ENCODE measurements around the gene VPS51. TPM values are rescaled to one million over a fixed set of nuclear protein-coding genes. Genes with fewer than 3 reads are reported as not detected.

VPS51 gene
- total and polyA plus RNA-seq, 2 of the 13 experiments (the other 11 are each of a cell fraction or from before 2014, with no cell fraction given) = 76.3 to 90.6 TPM

DNA sequence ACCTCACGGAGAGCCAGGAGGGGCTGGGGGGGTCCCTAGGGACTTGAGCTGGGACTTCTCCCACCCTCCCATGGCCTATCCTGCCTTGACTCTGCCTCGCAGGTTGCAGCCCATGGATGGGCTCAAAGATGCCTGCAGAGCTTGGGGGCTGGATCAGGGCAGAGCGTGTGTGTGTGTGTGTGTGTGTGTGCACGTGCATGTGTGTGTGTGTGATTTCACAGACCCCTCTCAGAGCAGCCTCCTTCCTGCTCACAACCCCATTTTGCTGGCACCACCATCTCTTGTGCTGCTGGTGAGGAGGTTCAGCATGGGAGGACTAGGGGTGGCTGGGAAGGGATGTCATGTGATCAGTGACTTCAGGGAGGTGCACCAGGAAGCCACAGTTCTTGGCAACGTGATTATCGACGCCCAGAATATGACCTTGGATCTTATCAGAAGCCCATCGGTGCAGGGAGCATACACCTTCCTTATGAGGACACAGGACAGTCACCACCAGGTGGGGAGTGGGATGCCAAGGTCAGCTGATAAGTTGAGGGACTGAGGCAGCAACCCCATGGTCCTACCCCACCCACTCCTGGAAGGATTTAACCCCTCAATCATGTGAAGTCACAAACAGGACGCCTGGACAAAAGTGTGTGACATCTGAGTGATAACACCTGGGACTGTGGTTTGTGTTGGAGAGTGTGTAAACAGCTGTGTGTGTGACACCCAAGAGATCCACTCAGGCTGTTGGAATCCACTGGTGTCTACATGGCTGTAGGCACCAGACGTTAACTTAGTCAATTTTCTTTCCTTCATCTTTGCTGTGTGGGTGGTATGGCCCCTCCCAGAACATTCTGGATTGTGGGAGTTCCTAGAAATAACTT, 35.8 kb upstream of the VPS51 start (continued):
- TF ChIP-seq, protein P1, sequence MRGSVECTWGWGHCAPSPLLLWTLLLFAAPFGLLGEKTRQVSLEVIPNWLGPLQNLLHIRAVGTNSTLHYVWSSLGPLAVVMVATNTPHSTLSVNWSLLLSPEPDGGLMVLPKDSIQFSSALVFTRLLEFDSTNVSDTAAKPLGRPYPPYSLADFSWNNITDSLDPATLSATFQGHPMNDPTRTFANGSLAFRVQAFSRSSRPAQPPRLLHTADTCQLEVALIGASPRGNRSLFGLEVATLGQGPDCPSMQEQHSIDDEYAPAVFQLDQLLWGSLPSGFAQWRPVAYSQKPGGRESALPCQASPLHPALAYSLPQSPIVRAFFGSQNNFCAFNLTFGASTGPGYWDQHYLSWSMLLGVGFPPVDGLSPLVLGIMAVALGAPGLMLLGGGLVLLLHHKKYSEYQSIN (CRISPR knock-in tag; IDR thresholded peaks at IDR 0.05; ENCODE audit: borderline replicate concordance) = no peak
- TF ChIP-seq TBL1XR1 (IDR thresholded peaks at IDR 0.05; ENCODE audit: borderline replicate concordance, low read length, partially characterized antibody) = no peak
- no peak for TF ChIP-seq ZNF30 (CRISPR knock-in tag; IDR thresholded peaks at IDR 0.05)
- TF ChIP-seq ZIK1 (CRISPR knock-in tag; IDR thresholded peaks at IDR 0.05; ENCODE audit: borderline replicate concordance, low read depth) = no peak
- TF ChIP-seq FOXP1 (IDR thresholded peaks at IDR 0.05) = no peak
- no peak for TF ChIP-seq FOXP1 (CRISPR knock-in tag; IDR thresholded peaks at IDR 0.05)
- TF ChIP-seq ZNF629 (CRISPR knock-in tag; conservative IDR thresholded peaks at IDR 0.05) = no peak
- TF ChIP-seq NKX3-1 (CRISPR knock-in tag; IDR thresholded peaks at IDR 0.05) = no peak
- TF ChIP-seq NR2C2 (CRISPR knock-in tag; IDR thresholded peaks at IDR 0.05; ENCODE audit: borderline replicate concordance) = 0 out of 2 replicates have a peak, but pooled peaks have one; percentile 31
- no peak for TF ChIP-seq POLR2AphosphoS2 (IDR thresholded peaks at IDR 0.05; ENCODE audit: low read depth, low read length)
- peak; percentile 63; the same call in 1 of the 2 replicates for TF ChIP-seq BHLHE40 (IDR thresholded peaks at IDR 0.05; ENCODE audit: low read length)
- TF ChIP-seq, protein P2, sequence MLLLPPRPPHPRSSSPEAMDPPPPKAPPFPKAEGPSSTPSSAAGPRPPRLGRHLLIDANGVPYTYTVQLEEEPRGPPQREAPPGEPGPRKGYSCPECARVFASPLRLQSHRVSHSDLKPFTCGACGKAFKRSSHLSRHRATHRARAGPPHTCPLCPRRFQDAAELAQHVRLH (CRISPR knock-in tag; IDR thresholded peaks at IDR 0.05; ENCODE audit: borderline replicate concordance, low read depth) = no peak
- TF ChIP-seq ZBTB2 (CRISPR knock-in tag; IDR thresholded peaks at IDR 0.05; ENCODE audit: low read depth) = no peak
- TF ChIP-seq BRD4 (CRISPR knock-in tag; IDR thresholded peaks at IDR 0.05) = no peak
- TF ChIP-seq MZF1 (CRISPR knock-in tag; IDR thresholded peaks at IDR 0.05; ENCODE audit: borderline replicate concordance) = no peak
- TF ChIP-seq FOXM1 (CRISPR knock-in tag; IDR thresholded peaks at IDR 0.05) = no peak
- no peak for TF ChIP-seq ZNF33B (CRISPR knock-in tag; IDR thresholded peaks at IDR 0.05)
- no peak for TF ChIP-seq ZNF101 (CRISPR knock-in tag; IDR thresholded peaks at IDR 0.05; ENCODE audit: borderline replicate concordance, low read depth)
- TF ChIP-seq ZNF407 (CRISPR knock-in tag; IDR thresholded peaks at IDR 0.05; ENCODE audit: not compliant biosample characterization) = no peak
